ENCODE results near the gene ZNF845. TPM values are rescaled to one million over a fixed set of nuclear protein-coding genes. Genes with fewer than 3 reads are reported as not detected.
A peak's percentile ranks its signal among the peaks of the same experiment; 100 is the strongest.

ZNF845 gene
- total and polyA plus RNA-seq, 10 of the 15 experiments (the other 5 are each of a cell fraction or from before 2014, with no cell fraction given): 0.58 to 8.2 (median 4.1) TPM

GRCh38 chr19:53328967-53329366 lies 4.6 kb upstream of the ZNF845 start:
- Histone ChIP-seq H3K27ac (ENCODE audit: control insufficient read depth, insufficient read depth) (no peak overlapping the region), H3K36me3 (ENCODE audit: control insufficient read depth in 2 of 2, insufficient read depth in 2 of 2, low read length in 1 of 2) (no peaks in the 10 kb centered on the region), H3K4me2 (ENCODE audit: control insufficient read depth, insufficient read depth) (no peak overlapping the region), H2AFZ (ENCODE audit: control insufficient read depth, low read depth, low read length) (no peak overlapping the region), H3K79me2 (ENCODE audit: control insufficient read depth, insufficient read depth, low read length) (peaks cover 2% of the 10 kb centered on the region; the same call in 1 of the 2 replicates), H3K4me1 (ENCODE audit: control insufficient read depth, insufficient read depth, low read length) (no peaks in the 10 kb centered on the region), H4K20me1 (ENCODE audit: control insufficient read depth, insufficient read depth) (no peaks in the 10 kb centered on the region), H3K27me3 (replicated peaks in 1 of 2; ENCODE audit: control insufficient read depth in 2 of 2, insufficient read depth in 2 of 2, low read length in 1 of 2) (no peaks in the 10 kb centered on the region), H3K9me3 (replicated peaks; ENCODE audit: control insufficient read depth, insufficient read depth, low read length) (peaks cover 3% of the 10 kb centered on the region; the same call in 1 of the 3 replicates), H3K9ac (ENCODE audit: control insufficient read depth, insufficient read depth, low read length) (no peak overlapping the region), H3K4me3 (no peak overlapping the region)
- POLR2A ChIA-PET: no interaction called here
- CTCF ChIA-PET: no interaction called here
- intact Hi-C loops (cut with micrococcal nuclease; ENCODE audit: unreplicated experiment): no loop called here
- ATAC-seq (no peak), DNase-seq (ENCODE audit: low read depth, low spot score) (no peak), FAIRE-seq (no peak)
- RAD21 ChIA-PET (ENCODE audit: unreplicated experiment): no interaction called here
- SMC1A ChIA-PET (ENCODE audit: uncharacterized antibody, unreplicated experiment): no interaction called here
- in situ Hi-C loops (cut with MboI): no loop called here
- 60% methylated on average over 21 of the region's 24 CpGs for WGBS (ENCODE audit: insufficient coverage, insufficient replicate concordance, low lambda C conversion rate, missing lambda C conversion rate)
- BruUV-seq (replicated peaks): no TSS peak
- peak; percentile 64; the same call in 1 of the 2 replicates for TF ChIP-seq GABPA (IDR thresholded peaks at IDR 0.05; ENCODE audit: low read depth)
- TF ChIP-seq PAX8 (IDR thresholded peaks at IDR 0.05): no peak
- TF ChIP-seq CBX5 (IDR thresholded peaks at IDR 0.05; ENCODE audit: low read depth): no peak

GRCh38 chr19:53332484-53332883 lies 1.1 kb upstream of the ZNF845 start:
- BruUV-seq (replicated peaks): no TSS peak
- no peak for ATAC-seq
- SMC1A ChIA-PET (ENCODE audit: uncharacterized antibody, unreplicated experiment): no interaction called here
- in situ Hi-C loops (cut with MboI) (no loop called here), intact Hi-C loops (cut with micrococcal nuclease; ENCODE audit: unreplicated experiment) (no loop called here)
- H3K9ac ChIP-seq (ENCODE audit: control insufficient read depth, insufficient read depth, low read length): no peak overlapping the region
- 91% methylated on average over 14 of the region's 14 CpGs for WGBS (ENCODE audit: insufficient coverage, insufficient replicate concordance, low lambda C conversion rate, missing lambda C conversion rate)
- RAD21 ChIA-PET (ENCODE audit: unreplicated experiment): no interaction called here
- DNase-seq (ENCODE audit: low read depth, low spot score): no peak
- no peaks in the 10 kb centered on the region for H3K4me1 ChIP-seq (ENCODE audit: control insufficient read depth, insufficient read depth, low read length)
- no peak overlapping the region for H3K4me2 ChIP-seq (ENCODE audit: control insufficient read depth, insufficient read depth)
- H3K9me3 ChIP-seq (replicated peaks; ENCODE audit: control insufficient read depth, insufficient read depth, low read length): peaks cover 3% of the 10 kb centered on the region; the same call in 1 of the 3 replicates
- no peak overlapping the region for H3K27ac ChIP-seq (ENCODE audit: control insufficient read depth, insufficient read depth)
- peaks cover 7% of the 10 kb centered on the region for H3K79me2 ChIP-seq (ENCODE audit: control insufficient read depth, insufficient read depth, low read length)
- no peak overlapping the region for H2AFZ ChIP-seq (ENCODE audit: control insufficient read depth, low read depth, low read length)
- POLR2A ChIA-PET: no interaction called here
- CTCF ChIA-PET: no interaction called here
- FAIRE-seq: no peak
- no peaks in the 10 kb centered on the region for H3K27me3 ChIP-seq (replicated peaks in 1 of 2; ENCODE audit: control insufficient read depth in 2 of 2, insufficient read depth in 2 of 2, low read length in 1 of 2)
- H3K36me3 ChIP-seq (ENCODE audit: control insufficient read depth in 2 of 2, insufficient read depth in 2 of 2, low read length in 1 of 2): no peaks in the 10 kb centered on the region; a peak in 1 of 4 replicates
- H3K4me3 ChIP-seq: no peak overlapping the region
- no peaks in the 10 kb centered on the region for H4K20me1 ChIP-seq (ENCODE audit: control insufficient read depth, insufficient read depth)
- TF ChIP-seq NFYA (IDR thresholded peaks at IDR 0.05; ENCODE audit: borderline replicate concordance, low read depth, low read length) (no peak), TBL1XR1 (IDR thresholded peaks at IDR 0.05; ENCODE audit: low read depth, low read length) (no peak), PAX5 (IDR thresholded peaks at IDR 0.05; ENCODE audit: borderline replicate concordance, low read depth, low read length) (no peak), USF1 (IDR thresholded peaks at IDR 0.05; ENCODE audit: borderline replicate concordance, extremely low read length, insufficient read depth, low read depth, low read length) (no peak), EP300 (IDR thresholded peaks at IDR 0.05; ENCODE audit: borderline replicate concordance in 1 of 2, control insufficient read depth in 1 of 2, low read depth in 2 of 2, low read length in 2 of 2) (no peak), ZBTB4 (CRISPR knock-in tag; IDR thresholded peaks at IDR 0.05) (no peak), RFX5 (IDR thresholded peaks at IDR 0.05; ENCODE audit: low read depth, low read length) (no peak)

Measured in GM12878 (cell line).